Endothelial cell (in vitro differentiated cells): ENCODE results near the gene TM4SF5. TPM values are rescaled to one million over a fixed set of nuclear protein-coding genes. Genes with fewer than 3 reads are reported as not detected.
"Not testable (repeated sequence)": the region's sequence is repeated elsewhere in the genome, so short reads cannot be mapped to it uniquely, and the experiment has no call there.

ENCODE experiments used
- DNase-seq: peaks from one replicate; pipeline ENCODE4 v3.0.0; 2021; ENCODE audit warnings: low spot score
- H3K27ac Mint-ChIP-seq: one replicate; pipeline ENCODE4 v1.8.0; 2021; ENCODE audit warnings: mixed read lengths, inconsistent platforms; ENCODE audit not compliant: unreplicated experiment
- H3K27me3 Mint-ChIP-seq: one replicate; pipeline ENCODE4 v1.8.0; 2021; ENCODE audit warnings: mild to moderate bottlenecking, moderate library complexity, mixed read lengths, inconsistent platforms; ENCODE audit not compliant: unreplicated experiment
- H3K36me3 Mint-ChIP-seq: one replicate; pipeline ENCODE4 v1.8.0; 2021; ENCODE audit warnings: mild to moderate bottlenecking, low read depth, mixed read lengths, inconsistent platforms; ENCODE audit not compliant: unreplicated experiment
- H3K4me1 Mint-ChIP-seq: one replicate; pipeline ENCODE4 v1.8.0; 2021; ENCODE audit warnings: mild to moderate bottlenecking, mixed read lengths, inconsistent platforms; ENCODE audit not compliant: unreplicated experiment
- H3K4me3 Mint-ChIP-seq: one replicate; pipeline ENCODE4 v1.8.0; 2021; ENCODE audit warnings: mild to moderate bottlenecking, mixed read lengths, inconsistent platforms; ENCODE audit not compliant: unreplicated experiment
- H3K9me3 Mint-ChIP-seq: one replicate; pipeline ENCODE4 v1.8.0; 2021; ENCODE audit warnings: mixed read lengths, inconsistent platforms; ENCODE audit not compliant: unreplicated experiment
- total RNA-seq: library from RNA; stranded (reverse); fragmentation: NEBNext Ultra II Directional; extraction: Animal tissue kit (Norgen Biotek cat#: 25700); gene quantifications from one replicate; pipeline ENCODE4 v1.2.1, GENCODE V29; 2021; ENCODE audit not compliant: unreplicated experiment
- TF ChIP-seq, protein P1 (sequence below): fragments of 200-600 bp; sonication (generic); IDR thresholded peaks from one replicate; pipeline ENCODE4 v1.5.0; 2021; ENCODE audit warnings: antibody characterized with exemption; ENCODE audit not compliant: unreplicated experiment

Gene TM4SF5
- total RNA-seq, 1 donor from 2014 or later = not detected

DNA sequence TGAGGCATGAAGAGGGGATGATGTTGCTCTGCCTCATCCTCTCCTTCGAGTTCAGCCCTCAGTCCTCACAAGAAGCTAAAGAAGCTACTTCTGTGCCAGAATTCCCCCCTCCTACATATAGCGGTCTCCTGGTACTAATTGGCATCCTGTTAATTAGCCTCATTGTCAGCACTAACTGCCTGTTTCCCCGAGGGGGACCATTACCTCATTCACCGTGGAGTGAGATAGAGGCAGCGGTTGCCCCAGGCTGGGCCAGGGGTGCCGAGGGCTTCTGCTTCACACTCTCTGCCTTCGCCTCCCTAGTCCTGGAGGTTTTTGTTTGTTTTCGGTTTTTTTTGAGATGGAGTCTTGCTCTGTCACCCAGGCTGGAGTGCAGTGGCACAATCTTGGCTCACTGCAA is 55.7 kb downstream of the TM4SF5 start:
- H3K4me1 Mint-ChIP-seq = no peaks in the 10 kb centered on the region
- no peaks in the 10 kb centered on the region for H3K36me3 Mint-ChIP-seq
- TF ChIP-seq, protein P1, sequence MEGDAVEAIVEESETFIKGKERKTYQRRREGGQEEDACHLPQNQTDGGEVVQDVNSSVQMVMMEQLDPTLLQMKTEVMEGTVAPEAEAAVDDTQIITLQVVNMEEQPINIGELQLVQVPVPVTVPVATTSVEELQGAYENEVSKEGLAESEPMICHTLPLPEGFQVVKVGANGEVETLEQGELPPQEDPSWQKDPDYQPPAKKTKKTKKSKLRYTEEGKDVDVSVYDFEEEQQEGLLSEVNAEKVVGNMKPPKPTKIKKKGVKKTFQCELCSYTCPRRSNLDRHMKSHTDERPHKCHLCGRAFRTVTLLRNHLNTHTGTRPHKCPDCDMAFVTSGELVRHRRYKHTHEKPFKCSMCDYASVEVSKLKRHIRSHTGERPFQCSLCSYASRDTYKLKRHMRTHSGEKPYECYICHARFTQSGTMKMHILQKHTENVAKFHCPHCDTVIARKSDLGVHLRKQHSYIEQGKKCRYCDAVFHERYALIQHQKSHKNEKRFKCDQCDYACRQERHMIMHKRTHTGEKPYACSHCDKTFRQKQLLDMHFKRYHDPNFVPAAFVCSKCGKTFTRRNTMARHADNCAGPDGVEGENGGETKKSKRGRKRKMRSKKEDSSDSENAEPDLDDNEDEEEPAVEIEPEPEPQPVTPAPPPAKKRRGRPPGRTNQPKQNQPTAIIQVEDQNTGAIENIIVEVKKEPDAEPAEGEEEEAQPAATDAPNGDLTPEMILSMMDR = no peak
- no peak for DNase-seq
- no peak overlapping the region for H3K27ac Mint-ChIP-seq
- H3K4me3 Mint-ChIP-seq = no peak overlapping the region
- H3K27me3 Mint-ChIP-seq = no peaks in the 10 kb centered on the region
- H3K9me3 Mint-ChIP-seq = no peaks in the 10 kb centered on the region

DNA sequence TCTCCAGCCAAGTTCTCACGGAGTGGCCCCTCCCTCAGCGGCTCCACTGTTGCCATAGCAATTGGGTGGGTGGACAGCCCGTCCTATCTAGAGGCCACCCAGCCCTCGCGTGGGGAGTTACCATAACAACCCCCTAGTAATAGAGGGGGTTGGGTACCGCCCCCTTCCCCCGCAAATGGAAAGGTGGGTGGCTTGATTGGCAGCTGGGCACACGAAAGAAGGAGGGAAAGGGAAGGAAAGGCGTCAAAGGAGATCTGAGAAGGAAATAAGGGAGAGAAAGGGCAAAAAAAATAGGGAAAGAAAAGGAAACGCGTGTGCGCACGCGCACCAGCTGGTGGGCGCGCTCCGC is 61.1 kb downstream of the TM4SF5 start:
- Mint-ChIP-seq H3K4me3 (peak overlapping the region; percentile 96), H3K4me1 (peaks cover 26% of the 10 kb centered on the region), H3K36me3 (peaks cover 12% of the 10 kb centered on the region), H3K27ac (peak overlapping the region; percentile 97)
- not testable (repeated sequence) for H3K9me3 Mint-ChIP-seq, DNase-seq, H3K27me3 Mint-ChIP-seq

Other genes with a start within 250 kb of the TM4SF5 start
- gene MYBBP1A, start 216.5 kb upstream of the TM4SF5 start, total RNA-seq = 32.4 TPM
- not detected for gene GGT6, start 211.3 kb upstream of the TM4SF5 start, total RNA-seq
- gene SMTNL2, start 187.4 kb upstream of the TM4SF5 start, total RNA-seq = 0.59 TPM
- 17.0 TPM for gene ALOX15, start 130.2 kb upstream of the TM4SF5 start, total RNA-seq
- gene PELP1, start 67.7 kb upstream of the TM4SF5 start, total RNA-seq = 118 TPM
- gene ARRB2, start 61.3 kb upstream of the TM4SF5 start, total RNA-seq = 51.1 TPM
- gene MED11, start 40.5 kb upstream of the TM4SF5 start, total RNA-seq = 10.5 TPM
- gene ZMYND15, start 32.1 kb upstream of the TM4SF5 start, total RNA-seq = not detected
- 0.13 TPM for gene CXCL16, start 32.0 kb upstream of the TM4SF5 start, total RNA-seq
- gene VMO1, start 14.5 kb downstream of the TM4SF5 start, total RNA-seq = 2.9 TPM
- gene GLTPD2, start 17.1 kb downstream of the TM4SF5 start, total RNA-seq = not detected
- gene PSMB6, start 24.3 kb downstream of the TM4SF5 start, total RNA-seq = 185 TPM
- gene PLD2, start 35.3 kb downstream of the TM4SF5 start, total RNA-seq = 86.5 TPM
- 176 TPM for gene MINK1, start 61.5 kb downstream of the TM4SF5 start, total RNA-seq
- 2.3 TPM for gene C17orf107, start 127.7 kb downstream of the TM4SF5 start, total RNA-seq
- gene CHRNE, start 131.2 kb downstream of the TM4SF5 start, total RNA-seq = 1.2 TPM
- gene GP1BA, start 160.4 kb downstream of the TM4SF5 start, total RNA-seq = 1.3 TPM
- gene SLC25A11, start 168.2 kb downstream of the TM4SF5 start, total RNA-seq = 47.5 TPM
- 92.3 TPM for gene RNF167, start 168.4 kb downstream of the TM4SF5 start, total RNA-seq
- gene PFN1, start 176.6 kb downstream of the TM4SF5 start, total RNA-seq = 874 TPM
- gene ENO3, start 179.2 kb downstream of the TM4SF5 start, total RNA-seq = 7.3 TPM
- 67.3 TPM for gene SPAG7, start 195.9 kb downstream of the TM4SF5 start, total RNA-seq
- 42.3 TPM for gene CAMTA2, start 215.8 kb downstream of the TM4SF5 start, total RNA-seq
- gene INCA1, start 225.6 kb downstream of the TM4SF5 start, total RNA-seq = 2.2 TPM
- gene KIF1C, start 226.1 kb downstream of the TM4SF5 start, total RNA-seq = 127 TPM